ENCODE measurements around the gene IFNA5. TPM values are rescaled to one million over a fixed set of nuclear protein-coding genes. Genes with fewer than 3 reads are reported as not detected.

IFNA5 gene
- total RNA-seq, 4 donors from 2014 or later, result 0.91 TPM; not detected in 3

GRCh38 chr9:21265421-21266189 is 39.5 kb downstream of the IFNA5 start:
- H3K9me3 ChIP-seq, result no peaks in the 10 kb centered on the region

GRCh38 chr9:21255538-21256212 is 49.4 kb downstream of the IFNA5 start:
- Histone ChIP-seq H3K4me1 (no peaks in the 10 kb centered on the region), H3K4me3 (no peak overlapping the region), H3K36me3 (no peaks in the 10 kb centered on the region), H3K9me3 (no peaks in the 10 kb centered on the region), H3K27me3 (no peaks in the 10 kb centered on the region), H3K27ac (no peak overlapping the region)
- intact Hi-C loops (cut with DNase I; ENCODE audit: low total_unique reads), result no loop called here
- TF ChIP-seq CTCF (IDR thresholded peaks at IDR 0.05), result no peak
- no peak for TF ChIP-seq POLR2A (IDR thresholded peaks at IDR 0.05)
- DNase-seq, result no peak

More at GRCh38 chr9:21265421-21266189, 39.5 kb downstream of the IFNA5 start:
- no peak overlapping the region for H3K4me3 ChIP-seq
- no peaks in the 10 kb centered on the region for H3K36me3 ChIP-seq
- intact Hi-C loops (cut with DNase I; ENCODE audit: low total_unique reads), result no loop called here
- H3K4me1 ChIP-seq, result no peaks in the 10 kb centered on the region
- no peak for TF ChIP-seq CTCF (IDR thresholded peaks at IDR 0.05)
- no peak for TF ChIP-seq POLR2A (IDR thresholded peaks at IDR 0.05)
- H3K27me3 ChIP-seq, result no peaks in the 10 kb centered on the region
- H3K27ac ChIP-seq, result no peak overlapping the region
- DNase-seq, result no peak

Other genes with a start within 250 kb of the IFNA5 start
- gene IFNB1, start 227.4 kb downstream of the IFNA5 start, total RNA-seq, result not detected
- gene IFNW1, start 163.5 kb downstream of the IFNA5 start, total RNA-seq, result not detected
- not detected for gene IFNA21, start 138.7 kb downstream of the IFNA5 start, total RNA-seq
- not detected for gene IFNA4, start 117.7 kb downstream of the IFNA5 start, total RNA-seq
- not detected for gene IFNA7, start 103.1 kb downstream of the IFNA5 start, total RNA-seq
- gene IFNA10, start 98.2 kb downstream of the IFNA5 start, total RNA-seq, result not detected
- gene IFNA16, start 88.0 kb downstream of the IFNA5 start, total RNA-seq, result not detected
- not detected for gene IFNA17, start 77.1 kb downstream of the IFNA5 start, total RNA-seq
- not detected for gene IFNA14, start 65.3 kb downstream of the IFNA5 start, total RNA-seq
- gene KLHL9, start 30.1 kb upstream of the IFNA5 start, total RNA-seq, result 10 to 100 TPM; 24.7 to 88.5 (median 29.9) TPM
- not detected for gene IFNA6, start 45.6 kb upstream of the IFNA5 start, total RNA-seq
- not detected for gene IFNA13, start 62.7 kb upstream of the IFNA5 start, total RNA-seq
- gene IFNA2, start 80.1 kb upstream of the IFNA5 start, total RNA-seq, result not detected
- not detected for gene IFNA8, start 103.8 kb upstream of the IFNA5 start, total RNA-seq
- gene IFNA1, start 135.1 kb upstream of the IFNA5 start, total RNA-seq, result not detected
- 1 to 10 TPM in 1 of 4 donors, not detected in 3; 1.9 TPM for gene IFNE, start 177.0 kb upstream of the IFNA5 start, total RNA-seq

Measured in uterus (tissue), 4 donors.